H1 (cell line): ENCODE results near the gene CD14. TPM values are rescaled to one million over a fixed set of nuclear protein-coding genes. Genes with fewer than 3 reads are reported as not detected.

Experiments
- CTCF ChIA-PET: fragments of 300-600 bp; sonication (Branson Sonifier 250); formaldehyde crosslinking; loops from one replicate; lab custom pipeline; 2021; ENCODE audit not compliant: partially characterized antibody; lab: Charles Lee
- POLR2A ChIA-PET: fragments of 300-600 bp; sonication (Branson Sonifier 250); formaldehyde crosslinking; loops from one replicate; lab custom pipeline; 2021; ENCODE audit warnings: inconsistent platforms; ENCODE audit not compliant: partially characterized antibody; lab: Charles Lee
- DNase-seq, 2 experiments: peaks; one replicate each; pipeline versions ENCODE4 v3.0.0 to v3.0.0-alpha.2; 2010 to 2022; ENCODE audit warnings: low spot score in 2 of 2, low read depth in 1 of 2, mixed read lengths in 1 of 2
- FAIRE-seq: peaks from 2 replicates; lab custom pipeline; 2011; peaks lifted over from hg19 to GRCh38; lab: Jason Lieb, UNC
- H2AFZ ChIP-seq: 2 replicates; pipeline ENCODE4 v1.8.1; 2012; ENCODE audit warnings: low read length, inconsistent platforms
- H2AK5ac ChIP-seq: 2 replicates; pipeline ENCODE4 v1.6.1; 2013; ENCODE audit warnings: low read depth, low read length
- H2BK120ac ChIP-seq: replicated peaks from 2 replicates; pipeline ENCODE3; 2013; ENCODE audit warnings: low read depth, low read length, inconsistent platforms
- H2BK12ac ChIP-seq: 2 replicates; pipeline ENCODE4 v1.6.1; 2013; ENCODE audit warnings: low read depth, low read length
- H2BK15ac ChIP-seq: 2 replicates; pipeline ENCODE4 v1.6.1; 2013; ENCODE audit warnings: low read length
- H2BK20ac ChIP-seq: 2 replicates; pipeline ENCODE4 v1.6.1; 2013; ENCODE audit warnings: low read length
- H2BK5ac ChIP-seq: 2 replicates; pipeline ENCODE4 v1.6.1; 2013; ENCODE audit warnings: low read depth, low read length
- H3K14ac ChIP-seq: 2 replicates; pipeline ENCODE4 v1.6.1; 2013; ENCODE audit warnings: inconsistent platforms; ENCODE audit not compliant: insufficient read length
- H3K18ac ChIP-seq: 2 replicates; pipeline ENCODE4 v1.6.1; 2013; ENCODE audit warnings: low read length; ENCODE audit errors: extremely low read depth
- H3K23ac ChIP-seq: 2 replicates; pipeline ENCODE4 v1.6.1; 2013; ENCODE audit warnings: inconsistent platforms; ENCODE audit not compliant: insufficient read length
- H3K23me2 ChIP-seq: 2 replicates; pipeline ENCODE4 v1.6.1; 2013; ENCODE audit warnings: low read depth, low read length
- H3K27ac ChIP-seq: 2 replicates; pipeline ENCODE4 v1.6.1; 2011; ENCODE audit warnings: low read depth, low read length, inconsistent platforms
- H3K27me3 ChIP-seq, 4 experiments: replicated peaks in 1 of 4; 1 replicate in 1 of 4; 2 replicates in 3 of 4; pipeline versions ENCODE4 v1.6.1 to v1.8.1; 2011 to 2013; ENCODE audit warnings: low read length in 3 of 4, mild to moderate bottlenecking in 3 of 4, inconsistent platforms in 2 of 4, mixed read lengths in 2 of 4, moderate library complexity in 1 of 4; ENCODE audit not compliant: control insufficient read depth in 3 of 4, insufficient read depth in 3 of 4; ENCODE audit errors: extremely low read depth in 1 of 4
- H3K36me3 ChIP-seq, 4 experiments: 2 replicates each; pipeline versions ENCODE4 v1.6.1 to v1.8.1; 2011 to 2013; ENCODE audit warnings: mild to moderate bottlenecking in 4 of 4, low read length in 3 of 4, moderate library complexity in 2 of 4, control low read depth in 1 of 4, inconsistent platforms in 1 of 4; ENCODE audit not compliant: insufficient read depth in 4 of 4, control insufficient read depth in 2 of 4
- H3K4ac ChIP-seq: replicated peaks from 2 replicates; pipeline ENCODE3; 2013; ENCODE audit warnings: low read length, low read depth, mixed read lengths, inconsistent platforms; ENCODE audit not compliant: insufficient read length
- H3K4me1 ChIP-seq, 4 experiments: replicated peaks in 1 of 4; 1 replicate in 1 of 4; 2 replicates in 3 of 4; pipeline versions ENCODE4 v1.6.1 to v1.8.1; 2011 to 2013; ENCODE audit warnings: low read length in 3 of 4, inconsistent platforms in 2 of 4, mixed read lengths in 1 of 4; ENCODE audit not compliant: insufficient read depth in 4 of 4, control insufficient read depth in 3 of 4
- H3K4me2 ChIP-seq, 2 experiments: 2 replicates each; pipeline versions ENCODE4 v1.6.1 to v1.8.1; 2011 to 2013; ENCODE audit warnings: low read depth in 2 of 2, low read length in 2 of 2, control low read depth in 1 of 2, inconsistent platforms in 1 of 2, mild to moderate bottlenecking in 1 of 2; ENCODE audit not compliant: insufficient read depth in 1 of 2
- H3K4me3 ChIP-seq, 4 experiments: fragments of 200-600, 300-600 bp in 1 of 4; sonication (generic), shearing (Covaris generic), sonication (Bioruptor Twin) in 1 of 4; 2 replicates each; pipeline versions ENCODE4 v1.5.1 to v1.8.1; 2011 to 2016; ENCODE audit warnings: low read length in 4 of 4, low read depth in 3 of 4, control low read depth in 2 of 4, inconsistent platforms in 2 of 4, mild to moderate bottlenecking in 2 of 4, mixed read lengths in 1 of 4, moderate library complexity in 1 of 4; ENCODE audit not compliant: insufficient read depth in 2 of 4; ENCODE audit errors: extremely low read depth in 1 of 4
- H3K56ac ChIP-seq: replicated peaks from 2 replicates; pipeline ENCODE3; 2013; ENCODE audit warnings: low read depth, mild to moderate bottlenecking, mixed read lengths, low read length, inconsistent platforms; ENCODE audit not compliant: insufficient read length
- H3K79me1 ChIP-seq: 2 replicates; pipeline ENCODE4 v1.6.1; 2013; ENCODE audit warnings: low read depth, low read length, control low read depth
- H3K79me2 ChIP-seq, 2 experiments: 2 replicates each; pipeline versions ENCODE4 v1.6.1 to v1.8.1; 2012 to 2013; ENCODE audit warnings: low read length in 2 of 2, mild to moderate bottlenecking in 2 of 2, inconsistent platforms in 1 of 2; ENCODE audit not compliant: insufficient read depth in 2 of 2, control insufficient read depth in 1 of 2
- H3K9ac ChIP-seq, 4 experiments: replicated peaks in 1 of 4; 1 replicate in 1 of 4; 2 replicates in 3 of 4; pipeline versions ENCODE4 v1.6.1 to v1.8.1; 2011 to 2013; ENCODE audit warnings: low read depth in 3 of 4, low read length in 3 of 4, control low read depth in 2 of 4, mild to moderate bottlenecking in 2 of 4, moderate library complexity in 2 of 4, inconsistent platforms in 1 of 4; ENCODE audit errors: extremely low read depth in 1 of 4
- H3K9me3 ChIP-seq, 2 experiments: 2 replicates each; pipeline versions ENCODE4 v1.6.1 to v1.8.1; 2012 to 2013; ENCODE audit warnings: mild to moderate bottlenecking in 2 of 2, moderate library complexity in 2 of 2, control low read depth in 1 of 2, inconsistent platforms in 1 of 2, low read depth in 1 of 2, low read length in 1 of 2, mixed read lengths in 1 of 2; ENCODE audit not compliant: insufficient read depth in 2 of 2
- H4K20me1 ChIP-seq, 2 experiments: replicated peaks in 1 of 2; 2 replicates each; pipeline versions ENCODE3 to v1.8.1; 2011 to 2013; ENCODE audit warnings: inconsistent platforms in 2 of 2, low read length in 2 of 2, mild to moderate bottlenecking in 1 of 2; ENCODE audit not compliant: insufficient read depth in 2 of 2, control insufficient read depth in 1 of 2
- H4K5ac ChIP-seq: 2 replicates; pipeline ENCODE4 v1.6.1; 2013; ENCODE audit warnings: low read length, low read depth, mixed read lengths, inconsistent platforms; ENCODE audit not compliant: insufficient read length
- H4K8ac ChIP-seq: 2 replicates; pipeline ENCODE4 v1.8.0; 2013; ENCODE audit warnings: mild to moderate bottlenecking, moderate library complexity, low read length, inconsistent platforms; ENCODE audit not compliant: insufficient read depth; ENCODE audit errors: extremely low read depth
- H4K91ac ChIP-seq: replicated peaks from 2 replicates; pipeline ENCODE3; 2013; ENCODE audit warnings: low read length, mixed read lengths, inconsistent platforms; ENCODE audit not compliant: insufficient read length
- CBX8 ChIP-seq: fragments of 300-800, 300-1000 bp; sonication (generic); IDR thresholded peaks from 2 replicates; pipeline ENCODE4 v1.7.1; 2016; ENCODE audit warnings: low read depth, low read length, borderline replicate concordance
- CHD2 ChIP-seq: IDR thresholded peaks from 2 replicates; pipeline ENCODE4 v1.6.1; 2012; ENCODE audit warnings: low read length, improper control_type of control experiment
- FOSL1 ChIP-seq: IDR thresholded peaks from 2 replicates; pipeline ENCODE4 v1.6.1; 2011; ENCODE audit warnings: mild to moderate bottlenecking, low read depth, low read length, moderate library complexity; ENCODE audit not compliant: insufficient read depth
- KDM1A ChIP-seq: fragments of 200-600, 300-600 bp; sonication (generic); IDR thresholded peaks from 2 replicates; pipeline ENCODE4 v1.7.1; 2016; ENCODE audit warnings: mild to moderate bottlenecking, low read length, borderline replicate concordance
- MAFK ChIP-seq: IDR thresholded peaks from 2 replicates; pipeline ENCODE4 v1.6.1; 2012; ENCODE audit warnings: low read depth, mild to moderate bottlenecking, improper control_type of control experiment, low read length
- NANOG ChIP-seq: IDR thresholded peaks from 2 replicates; pipeline ENCODE4 v1.6.1; 2011; ENCODE audit warnings: low read length, low read depth, mild to moderate bottlenecking, inconsistent platforms; ENCODE audit not compliant: insufficient read depth, poor library complexity, severe bottlenecking
- SIRT6 ChIP-seq: IDR thresholded peaks from one replicate; pipeline ENCODE4 v1.7.1; 2012; ENCODE audit warnings: low read length, inconsistent platforms
- SP1 ChIP-seq: IDR thresholded peaks from 2 replicates; pipeline ENCODE4 v1.6.1; 2011; ENCODE audit warnings: low read depth, low read length
- SP2 ChIP-seq: IDR thresholded peaks from 2 replicates; pipeline ENCODE4 v1.6.1; 2012; ENCODE audit warnings: mild to moderate bottlenecking, low read length, inconsistent platforms
- WGBS, 2 experiments: shearing (Covaris generic) in 1 of 2; methylation state at CpG; one replicate each; pipeline versions ENCODE4 v1.1.6 to v1.1.7; 2013 to 2015; ENCODE audit warnings: low lambda C conversion rate in 2 of 2, mixed read lengths in 2 of 2, inconsistent platforms in 1 of 2, low coverage in 1 of 2, missing lambda C conversion rate in 1 of 2; ENCODE audit not compliant: insufficient replicate concordance in 2 of 2, insufficient coverage in 1 of 2, insufficient read length in 1 of 2; ENCODE audit errors: extremely low coverage in 1 of 2, missing lambda C conversion rate in 1 of 2; 5-methylcytosine and 5-hydroxymethylcytosine counted together
- polyA plus RNA-seq, 7 experiments: library from polyadenylated mRNA; depleted of rRNA in 3 of 7; stranded (reverse) in 5 of 7; unstranded in 2 of 7; fragments of >200 nt in 5 of 7; fragments of 200-250 nt in 2 of 7; gene quantifications; 1 replicate in 5 of 7; 2 replicates in 1 of 7; 4 replicates in 1 of 7; pipeline versions ENCODE4 v1.2.1 to v1.2.3, GENCODE V29; 2011 to 2013; ENCODE audit warnings: missing spikeins in 2 of 7, mixed read lengths in 2 of 7
- total RNA-seq: library from RNA; stranded (reverse); fragmentation: NEBNext Ultra II Directional; extraction: Animal tissue kit (Norgen Biotek cat#: 25700); gene quantifications from 2 replicates; pipeline ENCODE4 v1.2.1, GENCODE V29; 2021
- TF ChIP-seq, protein P1 (sequence below), 3 experiments: IDR thresholded peaks; 1 replicate in 2 of 3; 2 replicates in 1 of 3; pipeline versions ENCODE4 v1.5.1 to v1.6.1; 2011; ENCODE audit warnings: low read length in 3 of 3, mild to moderate bottlenecking in 3 of 3, inconsistent platforms in 2 of 3, low read depth in 1 of 3, moderate library complexity in 1 of 3; ENCODE audit not compliant: insufficient read depth in 1 of 3; ENCODE audit errors: control extremely low read depth in 1 of 3
- TF ChIP-seq, protein P2 (sequence below): IDR thresholded peaks from 2 replicates; pipeline ENCODE4 v1.6.1; 2011; ENCODE audit warnings: low read length, improper control_type of control experiment

The CD14 gene
- total and polyA plus RNA-seq, 2 of the 8 experiments (the other 6 are each of a cell fraction or from before 2014, with no cell fraction given) = 0.15 TPM; not detected in 1

GRCh38 chr5:140658870-140659269 lies 25.9 kb upstream of the CD14 start:
- Histone ChIP-seq H2AFZ (no peak overlapping the region), H2BK12ac (no peak overlapping the region), H4K91ac (no peak overlapping the region), H4K5ac (no peak overlapping the region), H4K20me1 (no peaks in the 10 kb centered on the region), H3K4ac (no peak overlapping the region), H3K79me1 (no peaks in the 10 kb centered on the region), H3K14ac (no peak overlapping the region), H2BK5ac (no peak overlapping the region), H3K18ac (no peak overlapping the region), H3K9me3 (no peaks in the 10 kb centered on the region), H3K56ac (no peak overlapping the region), H2BK20ac (no peak overlapping the region), H3K27ac (no peak overlapping the region), H3K4me3 (no peak overlapping the region), H3K4me2 (no peak overlapping the region), H2BK15ac (no peak overlapping the region), H2AK5ac (no peak overlapping the region), H3K27me3 (no peaks in the 10 kb centered on the region), H3K79me2 (no peaks in the 10 kb centered on the region), H3K4me1 (no peaks in the 10 kb centered on the region; a peak in 1 of 7 replicates), H3K9ac (no peak overlapping the region), H4K8ac (no peak overlapping the region), H3K23ac (no peak overlapping the region), H3K36me3 (peaks cover 12 to 76% (median 58%) of the 10 kb centered on the region in 4 experiments; a peak in 7 of 8 replicates), H2BK120ac (no peak overlapping the region), H3K23me2 (no peaks in the 10 kb centered on the region; the same call in 1 of the 2 replicates)
- no peak for DNase-seq
- CTCF ChIA-PET = interaction anchor here (0.9 kb wide), 1 partner anchor 229 kb away, joined by 3 read pairs; no protein-coding TSS in a partner anchor
- WGBS, 2 experiments = 98 to 100% methylated on average over 7 to 12 of the region's 17 CpGs
- POLR2A ChIA-PET = interaction anchor here (0.6 to 9.9 kb wide), 3 partner anchors 11 to 17 kb away, joined by 3 to 87 read pairs (median 3); partner anchors contain the start of genes IK and NDUFA2
- FAIRE-seq = no peak
- TF ChIP-seq CHD2 (no peak), KDM1A (no peak), CBX8 (no peak), SP2 (no peak), FOSL1 (no peak), MAFK (no peak), SP1 (no peak), SIRT6 (no peak), NANOG (no peak)
- TF ChIP-seq, protein P1, sequence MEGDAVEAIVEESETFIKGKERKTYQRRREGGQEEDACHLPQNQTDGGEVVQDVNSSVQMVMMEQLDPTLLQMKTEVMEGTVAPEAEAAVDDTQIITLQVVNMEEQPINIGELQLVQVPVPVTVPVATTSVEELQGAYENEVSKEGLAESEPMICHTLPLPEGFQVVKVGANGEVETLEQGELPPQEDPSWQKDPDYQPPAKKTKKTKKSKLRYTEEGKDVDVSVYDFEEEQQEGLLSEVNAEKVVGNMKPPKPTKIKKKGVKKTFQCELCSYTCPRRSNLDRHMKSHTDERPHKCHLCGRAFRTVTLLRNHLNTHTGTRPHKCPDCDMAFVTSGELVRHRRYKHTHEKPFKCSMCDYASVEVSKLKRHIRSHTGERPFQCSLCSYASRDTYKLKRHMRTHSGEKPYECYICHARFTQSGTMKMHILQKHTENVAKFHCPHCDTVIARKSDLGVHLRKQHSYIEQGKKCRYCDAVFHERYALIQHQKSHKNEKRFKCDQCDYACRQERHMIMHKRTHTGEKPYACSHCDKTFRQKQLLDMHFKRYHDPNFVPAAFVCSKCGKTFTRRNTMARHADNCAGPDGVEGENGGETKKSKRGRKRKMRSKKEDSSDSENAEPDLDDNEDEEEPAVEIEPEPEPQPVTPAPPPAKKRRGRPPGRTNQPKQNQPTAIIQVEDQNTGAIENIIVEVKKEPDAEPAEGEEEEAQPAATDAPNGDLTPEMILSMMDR (IDR thresholded peaks at IDR 0.05; ENCODE audit: control extremely low read depth in 1 of 3, insufficient read depth in 1 of 3, low read depth in 1 of 3, low read length in 3 of 3) = no peak
- TF ChIP-seq, protein P2, sequence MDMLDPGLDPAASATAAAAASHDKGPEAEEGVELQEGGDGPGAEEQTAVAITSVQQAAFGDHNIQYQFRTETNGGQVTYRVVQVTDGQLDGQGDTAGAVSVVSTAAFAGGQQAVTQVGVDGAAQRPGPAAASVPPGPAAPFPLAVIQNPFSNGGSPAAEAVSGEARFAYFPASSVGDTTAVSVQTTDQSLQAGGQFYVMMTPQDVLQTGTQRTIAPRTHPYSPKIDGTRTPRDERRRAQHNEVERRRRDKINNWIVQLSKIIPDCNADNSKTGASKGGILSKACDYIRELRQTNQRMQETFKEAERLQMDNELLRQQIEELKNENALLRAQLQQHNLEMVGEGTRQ = no peak
